H9 (cell line): ENCODE measurements around the gene PGM2L1. TPM values are rescaled to one million over a fixed set of nuclear protein-coding genes. Genes with fewer than 3 reads are reported as not detected.

ENCODE experiments used
- DNase-seq: peaks from one replicate; pipeline ENCODE4 v3.0.0-alpha.2; 2017
- H2AFZ ChIP-seq: one replicate; pipeline ENCODE4 v1.6.1; 2013; ENCODE audit warnings: mild to moderate bottlenecking, low read length, control low read depth, moderate library complexity
- H2AK5ac ChIP-seq: 2 replicates; pipeline ENCODE4 v1.6.1; 2013; ENCODE audit warnings: low read length, control low read depth, mixed read lengths; ENCODE audit not compliant: insufficient read length
- H2BK120ac ChIP-seq: one replicate; pipeline ENCODE4 v1.6.1; 2013; ENCODE audit warnings: low read depth, mild to moderate bottlenecking, low read length, control low read depth, inconsistent platforms; ENCODE audit not compliant: poor library complexity, severe bottlenecking
- H2BK12ac ChIP-seq: 2 replicates; pipeline ENCODE4 v1.6.1; 2013; ENCODE audit warnings: low read length, control low read depth, mixed read lengths, low read depth; ENCODE audit not compliant: insufficient read length
- H2BK15ac ChIP-seq: 2 replicates; pipeline ENCODE4 v1.6.1; 2013; ENCODE audit warnings: low read depth, low read length, control low read depth
- H2BK20ac ChIP-seq: one replicate; pipeline ENCODE4 v1.6.1; 2013; ENCODE audit warnings: low read depth, mild to moderate bottlenecking, low read length, control low read depth, inconsistent platforms; ENCODE audit not compliant: poor library complexity, severe bottlenecking
- H2BK5ac ChIP-seq: 2 replicates; pipeline ENCODE4 v1.6.1; 2013; ENCODE audit warnings: low read length, control low read depth, mixed read lengths; ENCODE audit not compliant: insufficient read length
- H3K14ac ChIP-seq: 2 replicates; pipeline ENCODE4 v1.6.1; 2013; ENCODE audit warnings: low read length, control low read depth; ENCODE audit not compliant: insufficient read depth
- H3K18ac ChIP-seq: 2 replicates; pipeline ENCODE4 v1.6.1; 2013; ENCODE audit warnings: low read depth, mild to moderate bottlenecking, mixed read lengths, low read length, control low read depth; ENCODE audit not compliant: insufficient read length
- H3K23ac ChIP-seq: 2 replicates; pipeline ENCODE4 v1.6.1; 2013; ENCODE audit warnings: low read length, control low read depth, mixed read lengths, low read depth; ENCODE audit not compliant: insufficient read length
- H3K23me2 ChIP-seq: 2 replicates; pipeline ENCODE4 v1.6.1; 2013; ENCODE audit warnings: low read depth, mild to moderate bottlenecking, mixed read lengths, low read length, control low read depth; ENCODE audit not compliant: insufficient read length, poor library complexity, severe bottlenecking
- H3K27ac ChIP-seq: 2 replicates; pipeline ENCODE4 v1.5.1; 2013; ENCODE audit warnings: low read length, control low read depth, mixed read lengths, low read depth; ENCODE audit not compliant: insufficient read length
- H3K27me3 ChIP-seq: 2 replicates; pipeline ENCODE4 v1.6.1; 2013; ENCODE audit warnings: low read length, control low read depth, inconsistent platforms; ENCODE audit not compliant: insufficient read depth
- H3K4ac ChIP-seq: 2 replicates; pipeline ENCODE4 v1.6.1; 2013; ENCODE audit warnings: low read depth, mild to moderate bottlenecking, control low read depth, inconsistent platforms, low read length, moderate library complexity
- H3K4me1 ChIP-seq: 2 replicates; pipeline ENCODE4 v1.6.1; 2013; ENCODE audit warnings: low read length, control low read depth, inconsistent platforms; ENCODE audit not compliant: insufficient read depth
- H3K4me2 ChIP-seq: 2 replicates; pipeline ENCODE4 v1.6.1; 2013; ENCODE audit warnings: low read length, control low read depth, mixed read lengths; ENCODE audit not compliant: insufficient read length, insufficient read depth
- H3K56ac ChIP-seq: 2 replicates; pipeline ENCODE4 v1.6.1; 2013; ENCODE audit warnings: low read depth, mild to moderate bottlenecking, mixed read lengths, low read length, control low read depth; ENCODE audit not compliant: insufficient read length
- H3K79me1 ChIP-seq: 2 replicates; pipeline ENCODE4 v1.6.1; 2013; ENCODE audit warnings: low read depth, mild to moderate bottlenecking, moderate library complexity, low read length, control low read depth, inconsistent platforms; ENCODE audit not compliant: insufficient read depth, poor library complexity, severe bottlenecking
- H3K79me2 ChIP-seq: 2 replicates; pipeline ENCODE4 v1.6.1; 2013; ENCODE audit warnings: low read length, control low read depth, inconsistent platforms; ENCODE audit not compliant: insufficient read depth
- H3K9ac ChIP-seq: 2 replicates; pipeline ENCODE4 v1.6.1; 2013; ENCODE audit warnings: low read length, control low read depth, mixed read lengths; ENCODE audit not compliant: insufficient read length; ENCODE audit errors: extremely low read depth
- H3K9me3 ChIP-seq: one replicate; pipeline ENCODE4 v1.6.1; 2013; ENCODE audit warnings: low read depth, low read length, inconsistent platforms; ENCODE audit not compliant: control insufficient read depth
- H3T11ph ChIP-seq: one replicate; pipeline ENCODE4 v1.6.1; 2013; ENCODE audit warnings: mild to moderate bottlenecking, low read length, control low read depth, inconsistent platforms
- H4K20me1 ChIP-seq: one replicate; pipeline ENCODE4 v1.6.1; 2013; ENCODE audit not compliant: control insufficient read depth, insufficient read length, insufficient read depth
- H4K5ac ChIP-seq: 2 replicates; pipeline ENCODE4 v1.6.1; 2013; ENCODE audit warnings: low read depth, mild to moderate bottlenecking, mixed read lengths, low read length, control low read depth; ENCODE audit not compliant: insufficient read length
- H4K8ac ChIP-seq: replicated peaks from 2 replicates; pipeline ENCODE4 v1.6.1; 2013; ENCODE audit warnings: low read length, control low read depth, mixed read lengths, low read depth; ENCODE audit not compliant: insufficient read length
- H4K91ac ChIP-seq: 2 replicates; pipeline ENCODE4 v1.6.1; 2013; ENCODE audit warnings: low read depth, mild to moderate bottlenecking, moderate library complexity, mixed read lengths, low read length, control low read depth; ENCODE audit not compliant: insufficient read length
- H3K27ac Mint-ChIP-seq, 3 experiments: 2 replicates in 2 of 3; 3 replicates in 1 of 3; pipeline ENCODE4 v1.8.0; 2020 to 2021; ENCODE audit warnings: mixed read lengths in 3 of 3, mild to moderate bottlenecking in 1 of 3, moderate library complexity in 1 of 3
- H3K27me3 Mint-ChIP-seq: 2 replicates; pipeline ENCODE4 v1.8.0; 2021; ENCODE audit warnings: low read depth, mild to moderate bottlenecking, moderate library complexity, mixed read lengths
- H3K36me3 Mint-ChIP-seq, 3 experiments: 2 replicates in 2 of 3; 3 replicates in 1 of 3; pipeline ENCODE4 v1.8.0; 2020 to 2021; ENCODE audit warnings: low read depth in 3 of 3, mixed read lengths in 3 of 3; ENCODE audit not compliant: insufficient read depth in 1 of 3
- H3K4me1 Mint-ChIP-seq, 2 experiments: 2 replicates each; pipeline ENCODE4 v1.8.0; 2020; ENCODE audit warnings: mixed read lengths in 2 of 2
- H3K4me3 Mint-ChIP-seq, 2 experiments: 2 replicates in 1 of 2; 3 replicates in 1 of 2; pipeline ENCODE4 v1.8.0; 2020 to 2021; ENCODE audit warnings: mild to moderate bottlenecking in 2 of 2, mixed read lengths in 2 of 2, moderate library complexity in 1 of 2
- H3K9me3 Mint-ChIP-seq, 2 experiments: 2 replicates in 1 of 2; 3 replicates in 1 of 2; pipeline ENCODE4 v1.8.0; 2020; ENCODE audit warnings: mild to moderate bottlenecking in 2 of 2, mixed read lengths in 2 of 2, moderate library complexity in 1 of 2
- CTCF ChIP-seq: fragments of 200-600 bp; sonication (generic); conservative IDR thresholded peaks from 3 replicates; pipeline ENCODE4 v1.8.0; 2021; ENCODE audit warnings: antibody characterized with exemption, mild to moderate bottlenecking
- whole genome bisulfite sequencing: extraction: QIAGEN DNeasy Blood & Tissue Kit; methylation state at CpG from one replicate; pipeline ENCODE4 v1.1.7; 2013; ENCODE audit warnings: missing lambda C conversion rate, low lambda C conversion rate, mixed read lengths; ENCODE audit not compliant: insufficient read length; ENCODE audit errors: extremely low coverage; 5-methylcytosine and 5-hydroxymethylcytosine counted together
- total RNA-seq: library from RNA; stranded (reverse); gene quantifications from 2 replicates; pipeline ENCODE4 v1.2.1, GENCODE V29; 2021

Gene PGM2L1
- total RNA-seq, 1 experiment from 2014 or later, result 16.9 TPM

DNA sequence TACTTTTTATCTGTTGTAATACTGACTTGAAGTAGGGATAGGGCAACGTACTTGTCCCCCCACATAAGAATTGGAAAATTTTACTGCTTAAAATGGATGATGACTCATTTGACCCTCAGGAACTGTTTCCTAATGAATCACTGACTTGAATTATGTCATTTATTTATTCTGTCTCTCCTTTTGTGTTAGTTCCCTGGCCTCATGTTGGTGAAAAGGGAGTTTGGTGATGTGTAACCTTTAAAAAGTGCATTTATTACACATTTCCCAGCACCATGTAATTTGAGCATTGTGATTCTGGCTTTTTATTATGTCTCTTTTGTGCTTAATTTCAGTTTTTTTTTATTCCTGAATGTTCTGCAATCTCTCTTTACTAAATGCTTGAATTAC, 20.3 kb upstream of the PGM2L1 start:
- no peak for TF ChIP-seq CTCF
- Histone ChIP-seq H3K4me1 (no peaks in the 10 kb centered on the region), H2AK5ac (no peak overlapping the region), H3K56ac (no peak overlapping the region), H3K14ac (no peak overlapping the region), H2BK5ac (no peak overlapping the region), H2BK12ac (no peak overlapping the region), H4K8ac (no peak overlapping the region), H3K18ac (no peak overlapping the region), H3K23me2 (no peaks in the 10 kb centered on the region), H3K27me3 (no peaks in the 10 kb centered on the region), H3K79me1 (no peaks in the 10 kb centered on the region), H2BK15ac (no peak overlapping the region), H4K91ac (no peak overlapping the region), H4K5ac (no peak overlapping the region), H3K4ac (no peak overlapping the region), H2AFZ (no peak overlapping the region), H4K20me1 (no peaks in the 10 kb centered on the region), H3T11ph (no peak overlapping the region), H2BK20ac (no peak overlapping the region), H3K23ac (no peak overlapping the region), H3K9me3 (no peaks in the 10 kb centered on the region), H2BK120ac (no peak overlapping the region), H3K9ac (no peak overlapping the region), H3K27ac (no peak overlapping the region), H3K4me2 (no peak overlapping the region), H3K79me2 (no peaks in the 10 kb centered on the region)
- Mint-ChIP-seq H3K4me3 (no peak overlapping the region), H3K4me1 (peaks cover 3 to 6% of the 10 kb centered on the region in 2 experiments), H3K9me3 (no peaks in the 10 kb centered on the region), H3K27me3 (no peaks in the 10 kb centered on the region; the same call in 1 of the 2 replicates), H3K36me3 (no peaks in the 10 kb centered on the region), H3K27ac (no peak overlapping the region; a peak in 1 of 7 replicates)
- DNase-seq, result no peak
- WGBS, result no CpG with 5 or more reads among the region's 1 CpG
